ENCODE data around the gene RNF213.

RNF213 gene

GRCh38 chr17:80222376-80223141, 38.1 kb upstream of the RNF213 start:
- H3K9ac ChIP-seq (ENCODE audit: low read length), result no peak overlapping the region
- H3K9me3 ChIP-seq (ENCODE audit: low read length), result no peaks in the 10 kb centered on the region
- TF ChIP-seq CTCF (IDR thresholded peaks at IDR 0.05; ENCODE audit: low read length) (no peak), EZH2 (IDR thresholded peaks at IDR 0.05; ENCODE audit: borderline replicate concordance, low read length) (no peak)

GRCh38 chr17:80223142-80223815, 37.4 kb upstream of the RNF213 start:
- H3K4me1 ChIP-seq (ENCODE audit: insufficient read depth, low read length, severe bottlenecking), result peaks cover 16% of the 10 kb centered on the region
- H3K4me2 ChIP-seq (ENCODE audit: low read length), result no peak overlapping the region

More at GRCh38 chr17:80222376-80223141, 38.1 kb upstream of the RNF213 start:
- Histone ChIP-seq H3K27ac (ENCODE audit: low read depth, low read length, poor library complexity, severe bottlenecking) (no peak overlapping the region), H3K4me3 (ENCODE audit: low read depth, low read length, poor library complexity, severe bottlenecking) (no peak overlapping the region), H3K9me2 (ENCODE audit: low read depth, low read length) (no peaks in the 10 kb centered on the region), H3F3A (ENCODE audit: insufficient read depth, low read length) (no peaks in the 10 kb centered on the region; the same call in 1 of the 2 replicates), H3K4me2 (ENCODE audit: low read length) (no peak overlapping the region), H3K79me2 (ENCODE audit: insufficient read depth, low read length) (no peaks in the 10 kb centered on the region), H2AFZ (ENCODE audit: low read length) (no peak overlapping the region), H3K4me1 (ENCODE audit: insufficient read depth, low read length, severe bottlenecking) (peaks cover 16% of the 10 kb centered on the region), H3K36me3 (ENCODE audit: insufficient read depth, low read length) (no peaks in the 10 kb centered on the region), H4K20me1 (ENCODE audit: insufficient read depth, low read length) (no peaks in the 10 kb centered on the region), H3K27me3 (ENCODE audit: insufficient read depth, low read length) (peaks cover 23% of the 10 kb centered on the region)

More at GRCh38 chr17:80223142-80223815, 37.4 kb upstream of the RNF213 start:
- H3K79me2 ChIP-seq (ENCODE audit: insufficient read depth, low read length), result no peaks in the 10 kb centered on the region
- H3K9me3 ChIP-seq (ENCODE audit: low read length), result no peaks in the 10 kb centered on the region
- H3K36me3 ChIP-seq (ENCODE audit: insufficient read depth, low read length), result no peaks in the 10 kb centered on the region
- H3K9me2 ChIP-seq (ENCODE audit: low read depth, low read length), result no peaks in the 10 kb centered on the region
- H3K27ac ChIP-seq (ENCODE audit: low read depth, low read length, poor library complexity, severe bottlenecking), result no peak overlapping the region
- H3K4me3 ChIP-seq (ENCODE audit: low read depth, low read length, poor library complexity, severe bottlenecking), result no peak overlapping the region
- H3K27me3 ChIP-seq (ENCODE audit: insufficient read depth, low read length), result peaks cover 18% of the 10 kb centered on the region
- H3K9ac ChIP-seq (ENCODE audit: low read length), result no peak overlapping the region
- no peaks in the 10 kb centered on the region for H4K20me1 ChIP-seq (ENCODE audit: insufficient read depth, low read length)
- H3F3A ChIP-seq (ENCODE audit: insufficient read depth, low read length), result no peaks in the 10 kb centered on the region; the same call in 1 of the 2 replicates
- no peak overlapping the region for H2AFZ ChIP-seq (ENCODE audit: low read length)
- TF ChIP-seq EZH2 (IDR thresholded peaks at IDR 0.05; ENCODE audit: borderline replicate concordance, low read length) (no peak), CTCF (IDR thresholded peaks at IDR 0.05; ENCODE audit: low read length) (no peak)
